ENCODE measurements around the gene STK33.

STK33 gene

GRCh38 chr11:8564526-8564925 lies 29.5 kb downstream of the STK33 start:
- H3K4me1 Mint-ChIP-seq, result peaks cover 4% of the 10 kb centered on the region
- no peak overlapping the region for H3K4me3 Mint-ChIP-seq
- H3K36me3 Mint-ChIP-seq (ENCODE audit: low read depth), result peaks cover 7% of the 10 kb centered on the region
- no peak for TF ChIP-seq CTCF (IDR thresholded peaks at IDR 0.05; ENCODE audit: unreplicated experiment in 3 of 3)
- no peak overlapping the region for H3K27ac Mint-ChIP-seq
- H3K9me3 Mint-ChIP-seq, result peaks cover 11% of the 10 kb centered on the region
- no peaks in the 10 kb centered on the region for H3K27me3 Mint-ChIP-seq (ENCODE audit: low read depth)

DNA sequence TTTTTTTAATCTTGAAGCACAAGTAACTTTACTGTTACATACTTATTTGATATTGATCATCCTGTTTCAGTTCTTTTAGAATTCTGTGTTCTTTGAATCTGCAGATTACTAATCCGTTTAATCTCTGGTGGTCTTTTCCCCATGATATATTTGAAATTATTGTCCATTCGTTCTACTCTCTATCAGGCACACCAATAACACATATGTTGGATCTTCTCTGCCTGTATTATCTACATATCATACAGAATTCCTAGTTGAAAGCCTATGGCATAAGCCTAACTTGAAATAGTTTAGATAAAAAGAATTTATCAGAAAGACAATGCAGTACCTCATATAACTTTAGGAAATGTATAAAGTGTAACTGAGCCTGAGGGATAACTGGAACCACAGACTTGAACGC lies 32.6 kb downstream of the STK33 start:
- Mint-ChIP-seq H3K9me3 (peaks cover 11% of the 10 kb centered on the region), H3K4me1 (peaks cover 4% of the 10 kb centered on the region), H3K27ac (no peak overlapping the region), H3K4me3 (no peak overlapping the region), H3K36me3 (ENCODE audit: low read depth) (peaks cover 7% of the 10 kb centered on the region), H3K27me3 (ENCODE audit: low read depth) (no peaks in the 10 kb centered on the region)
- TF ChIP-seq CTCF (IDR thresholded peaks at IDR 0.05; ENCODE audit: unreplicated experiment in 3 of 3), result no peak

- Mint-ChIP-seq H3K9me3 (peaks cover 11% of the 10 kb centered on the region), H3K4me3 (no peak overlapping the region), H3K27ac (no peak overlapping the region), H3K27me3 (ENCODE audit: low read depth) (no peaks in the 10 kb centered on the region), H3K4me1 (peaks cover under 1% of the 10 kb centered on the region), H3K36me3 (ENCODE audit: low read depth) (peaks cover 7% of the 10 kb centered on the region)
- no peak for TF ChIP-seq CTCF (IDR thresholded peaks at IDR 0.05; ENCODE audit: unreplicated experiment in 3 of 3)
Measured at GRCh38 chr11:8558436-8558835, 35.6 kb downstream of the STK33 start.

DNA sequence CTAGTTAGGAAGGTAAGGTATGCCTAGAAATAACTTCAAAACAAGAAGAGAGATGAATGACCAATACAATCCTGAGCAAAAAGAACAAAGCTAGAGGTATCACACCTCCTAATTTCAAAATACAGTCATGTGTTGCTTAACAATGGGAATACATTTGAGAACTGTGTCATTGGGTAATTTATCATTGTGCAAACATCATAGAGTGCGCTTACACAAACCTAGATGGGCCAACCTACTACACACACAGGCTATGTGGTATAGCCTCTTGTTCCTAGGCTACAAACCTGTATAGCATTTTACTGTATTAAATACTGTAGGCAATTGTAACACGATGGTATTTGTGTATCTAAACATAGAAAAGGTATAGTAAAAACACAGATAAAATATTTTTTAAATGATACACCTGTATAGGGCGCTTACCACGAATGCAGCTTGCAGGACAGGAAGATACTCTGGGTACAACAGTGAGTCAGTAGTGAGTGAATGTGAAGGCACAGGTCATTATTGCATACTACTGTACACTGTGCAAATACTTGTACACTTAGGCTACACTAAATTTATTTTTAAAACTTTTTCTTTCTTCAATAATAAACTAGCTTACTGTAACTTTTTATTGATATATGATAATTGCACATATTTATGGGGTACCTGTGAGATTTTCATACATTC lies 48.2 kb downstream of the STK33 start:
- H3K27ac Mint-ChIP-seq, result no peak overlapping the region
- TF ChIP-seq CTCF (IDR thresholded peaks at IDR 0.05; ENCODE audit: unreplicated experiment in 3 of 3), result no peak
- H3K27me3 Mint-ChIP-seq (ENCODE audit: low read depth), result no peaks in the 10 kb centered on the region
- peaks cover 10% of the 10 kb centered on the region for H3K9me3 Mint-ChIP-seq
- H3K4me1 Mint-ChIP-seq, result no peaks in the 10 kb centered on the region
- H3K36me3 Mint-ChIP-seq (ENCODE audit: low read depth), result no peaks in the 10 kb centered on the region
- H3K4me3 Mint-ChIP-seq, result no peak overlapping the region

GRCh38 chr11:8544807-8545206 lies 49.2 kb downstream of the STK33 start:
- Mint-ChIP-seq H3K9me3 (peaks cover 10% of the 10 kb centered on the region), H3K36me3 (ENCODE audit: low read depth) (no peaks in the 10 kb centered on the region), H3K4me3 (no peak overlapping the region), H3K27me3 (ENCODE audit: low read depth) (no peaks in the 10 kb centered on the region), H3K27ac (no peak overlapping the region), H3K4me1 (no peaks in the 10 kb centered on the region)
- TF ChIP-seq CTCF (IDR thresholded peaks at IDR 0.05; ENCODE audit: unreplicated experiment in 3 of 3), result no peak

GRCh38 chr11:8543278-8543677 lies 50.8 kb downstream of the STK33 start:
- Mint-ChIP-seq H3K4me3 (no peak overlapping the region), H3K27ac (no peak overlapping the region), H3K27me3 (ENCODE audit: low read depth) (no peaks in the 10 kb centered on the region), H3K9me3 (peaks cover 3% of the 10 kb centered on the region), H3K36me3 (ENCODE audit: low read depth) (no peaks in the 10 kb centered on the region), H3K4me1 (no peaks in the 10 kb centered on the region)
- no peak for TF ChIP-seq CTCF (IDR thresholded peaks at IDR 0.05; ENCODE audit: unreplicated experiment in 3 of 3)
